Activated naive CD4-positive, alpha-beta T cell treated with anti-CD3 and anti-CD28 coated beads, Interleukin-2, amount 50 U/mL, for 24 hours (primary cell): Measurements from ENCODE around the gene ANK3.

ENCODE experiments used
- H3K27ac Mint-ChIP-seq: one replicate; pipeline ENCODE4 v1.8.0; 2021; ENCODE audit warnings: mild to moderate bottlenecking, mixed read lengths
- H3K27me3 Mint-ChIP-seq: one replicate; pipeline ENCODE4 v1.8.0; 2021; ENCODE audit warnings: mixed read lengths
- H3K36me3 Mint-ChIP-seq: one replicate; pipeline ENCODE4 v1.8.0; 2021; ENCODE audit warnings: mixed read lengths
- H3K4me1 Mint-ChIP-seq: one replicate; pipeline ENCODE4 v1.8.0; 2021; ENCODE audit warnings: mixed read lengths
- H3K4me3 Mint-ChIP-seq: one replicate; pipeline ENCODE4 v1.8.0; 2021; ENCODE audit warnings: mild to moderate bottlenecking, mixed read lengths
- H3K9me3 Mint-ChIP-seq: one replicate; pipeline ENCODE4 v1.8.0; 2021; ENCODE audit warnings: mixed read lengths

ANK3 gene

GRCh38 chr10:60420991-60421894 lies 31.6 kb upstream of the ANK3 start:
- no peak overlapping the region for H3K4me3 Mint-ChIP-seq
- peaks cover 6% of the 10 kb centered on the region for H3K36me3 Mint-ChIP-seq
- H3K27me3 Mint-ChIP-seq, result no peaks in the 10 kb centered on the region
- peaks cover 7% of the 10 kb centered on the region for H3K4me1 Mint-ChIP-seq
- H3K9me3 Mint-ChIP-seq, result no peaks in the 10 kb centered on the region
- no peak overlapping the region for H3K27ac Mint-ChIP-seq

- Mint-ChIP-seq H3K4me3 (no peak overlapping the region), H3K36me3 (peaks cover 5% of the 10 kb centered on the region), H3K9me3 (no peaks in the 10 kb centered on the region), H3K27me3 (no peaks in the 10 kb centered on the region), H3K27ac (no peak overlapping the region), H3K4me1 (peaks cover 9% of the 10 kb centered on the region)
Measured at GRCh38 chr10:60419249-60419648, 29.6 kb upstream of the ANK3 start.

GRCh38 chr10:60417901-60418300 lies 28.2 kb upstream of the ANK3 start:
- Mint-ChIP-seq H3K27me3 (no peaks in the 10 kb centered on the region), H3K36me3 (peaks cover 8% of the 10 kb centered on the region), H3K4me1 (peaks cover 9% of the 10 kb centered on the region), H3K9me3 (no peaks in the 10 kb centered on the region), H3K4me3 (no peak overlapping the region), H3K27ac (no peak overlapping the region)

- Mint-ChIP-seq H3K27me3 (no peaks in the 10 kb centered on the region), H3K9me3 (no peaks in the 10 kb centered on the region), H3K27ac (no peak overlapping the region), H3K4me3 (no peak overlapping the region), H3K4me1 (peaks cover 9% of the 10 kb centered on the region), H3K36me3 (peaks cover 8% of the 10 kb centered on the region)
Measured at GRCh38 chr10:60417024-60417423, 27.3 kb upstream of the ANK3 start.

GRCh38 chr10:60414877-60415585 lies 25.4 kb upstream of the ANK3 start:
- Mint-ChIP-seq H3K9me3 (no peaks in the 10 kb centered on the region), H3K27ac (no peak overlapping the region), H3K4me3 (no peak overlapping the region), H3K4me1 (peaks cover 5% of the 10 kb centered on the region), H3K27me3 (no peaks in the 10 kb centered on the region), H3K36me3 (peaks cover 10% of the 10 kb centered on the region)

GRCh38 chr10:60414111-60414510 lies 24.4 kb upstream of the ANK3 start:
- no peak overlapping the region for H3K4me3 Mint-ChIP-seq
- no peaks in the 10 kb centered on the region for H3K27me3 Mint-ChIP-seq
- peaks cover 5% of the 10 kb centered on the region for H3K4me1 Mint-ChIP-seq
- no peak overlapping the region for H3K27ac Mint-ChIP-seq
- H3K36me3 Mint-ChIP-seq, result peaks cover 10% of the 10 kb centered on the region
- H3K9me3 Mint-ChIP-seq, result no peaks in the 10 kb centered on the region

- Mint-ChIP-seq H3K4me1 (peaks cover 5% of the 10 kb centered on the region), H3K27me3 (no peaks in the 10 kb centered on the region), H3K4me3 (no peak overlapping the region), H3K27ac (no peak overlapping the region), H3K36me3 (peaks cover 13% of the 10 kb centered on the region), H3K9me3 (no peaks in the 10 kb centered on the region)
Measured at GRCh38 chr10:60413306-60414012, 23.8 kb upstream of the ANK3 start.

GRCh38 chr10:60410970-60411369 lies 21.3 kb upstream of the ANK3 start:
- Mint-ChIP-seq H3K27me3 (no peaks in the 10 kb centered on the region), H3K27ac (no peak overlapping the region)

GRCh38 chr10:60409202-60409601 lies 19.5 kb upstream of the ANK3 start:
- H3K9me3 Mint-ChIP-seq, result no peaks in the 10 kb centered on the region
- H3K4me3 Mint-ChIP-seq, result no peak overlapping the region
- peaks cover 17% of the 10 kb centered on the region for H3K36me3 Mint-ChIP-seq
- H3K4me1 Mint-ChIP-seq, result peaks cover 5% of the 10 kb centered on the region
- no peak overlapping the region for H3K27ac Mint-ChIP-seq
- H3K27me3 Mint-ChIP-seq, result no peaks in the 10 kb centered on the region

More at GRCh38 chr10:60410970-60411369, 21.3 kb upstream of the ANK3 start:
- Mint-ChIP-seq H3K4me3 (no peak overlapping the region), H3K4me1 (peaks cover 5% of the 10 kb centered on the region), H3K36me3 (peaks cover 13% of the 10 kb centered on the region), H3K9me3 (no peaks in the 10 kb centered on the region)

- Mint-ChIP-seq H3K27me3 (no peaks in the 10 kb centered on the region), H3K4me1 (peaks cover 9% of the 10 kb centered on the region), H3K4me3 (no peak overlapping the region), H3K36me3 (peaks cover 16% of the 10 kb centered on the region), H3K9me3 (no peaks in the 10 kb centered on the region), H3K27ac (no peak overlapping the region)
Measured at GRCh38 chr10:60406182-60406581, 16.5 kb upstream of the ANK3 start.

- peaks cover 12% of the 10 kb centered on the region for H3K36me3 Mint-ChIP-seq
- no peak overlapping the region for H3K27ac Mint-ChIP-seq
- H3K4me1 Mint-ChIP-seq, result peaks cover 9% of the 10 kb centered on the region
- H3K4me3 Mint-ChIP-seq, result no peak overlapping the region
- H3K27me3 Mint-ChIP-seq, result no peaks in the 10 kb centered on the region
- no peaks in the 10 kb centered on the region for H3K9me3 Mint-ChIP-seq
Measured at GRCh38 chr10:60405172-60405571, 15.5 kb upstream of the ANK3 start.

- Mint-ChIP-seq H3K4me1 (peaks cover 9% of the 10 kb centered on the region), H3K36me3 (peaks cover 8% of the 10 kb centered on the region), H3K4me3 (no peak overlapping the region), H3K27ac (no peak overlapping the region), H3K27me3 (no peaks in the 10 kb centered on the region), H3K9me3 (no peaks in the 10 kb centered on the region)
Measured at GRCh38 chr10:60403168-60403873, 13.6 kb upstream of the ANK3 start.

- Mint-ChIP-seq H3K4me1 (peaks cover 27% of the 10 kb centered on the region), H3K36me3 (peaks cover 8% of the 10 kb centered on the region)
Measured at GRCh38 chr10:60400366-60400765, 10.7 kb upstream of the ANK3 start.

GRCh38 chr10:60399328-60399727 lies 9.7 kb upstream of the ANK3 start:
- H3K27ac Mint-ChIP-seq, result no peak overlapping the region
- no peaks in the 10 kb centered on the region for H3K27me3 Mint-ChIP-seq
- peaks cover 5% of the 10 kb centered on the region for H3K36me3 Mint-ChIP-seq
- H3K9me3 Mint-ChIP-seq, result no peaks in the 10 kb centered on the region
- H3K4me1 Mint-ChIP-seq, result peaks cover 32% of the 10 kb centered on the region
- H3K4me3 Mint-ChIP-seq, result no peak overlapping the region

More at GRCh38 chr10:60400366-60400765, 10.7 kb upstream of the ANK3 start:
- no peak overlapping the region for H3K27ac Mint-ChIP-seq
- H3K27me3 Mint-ChIP-seq, result no peaks in the 10 kb centered on the region
- H3K4me3 Mint-ChIP-seq, result no peak overlapping the region
- no peaks in the 10 kb centered on the region for H3K9me3 Mint-ChIP-seq

- peaks cover 3% of the 10 kb centered on the region for H3K36me3 Mint-ChIP-seq
- peaks cover 36% of the 10 kb centered on the region for H3K4me1 Mint-ChIP-seq
- H3K4me3 Mint-ChIP-seq, result no peak overlapping the region
- H3K27ac Mint-ChIP-seq, result no peak overlapping the region
- H3K9me3 Mint-ChIP-seq, result no peaks in the 10 kb centered on the region
- H3K27me3 Mint-ChIP-seq, result no peaks in the 10 kb centered on the region
Measured at GRCh38 chr10:60397792-60398191, 8.1 kb upstream of the ANK3 start.
